Measurements from ENCODE around the gene PPDPF.

DNA sequence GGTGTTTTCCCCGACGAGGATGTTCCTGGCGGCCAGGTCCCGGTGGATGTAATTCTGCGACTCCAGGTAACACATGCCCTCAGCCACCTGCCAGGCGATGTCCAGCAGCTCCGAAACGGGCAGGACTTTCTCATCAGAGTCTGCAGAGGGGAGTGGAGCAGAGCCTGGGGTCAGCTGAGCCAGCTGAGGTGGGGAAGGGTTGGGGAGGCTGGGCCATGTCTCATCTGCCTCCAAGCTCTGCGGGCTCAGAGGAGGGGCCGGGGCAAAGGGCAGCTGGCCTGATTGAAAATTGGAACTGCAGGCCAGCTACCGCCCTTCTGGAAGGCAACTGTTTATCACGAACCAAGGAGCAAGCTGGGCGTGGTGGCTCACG is 10.2 kb downstream of the PPDPF start:
- TF ChIP-seq, protein P1, sequence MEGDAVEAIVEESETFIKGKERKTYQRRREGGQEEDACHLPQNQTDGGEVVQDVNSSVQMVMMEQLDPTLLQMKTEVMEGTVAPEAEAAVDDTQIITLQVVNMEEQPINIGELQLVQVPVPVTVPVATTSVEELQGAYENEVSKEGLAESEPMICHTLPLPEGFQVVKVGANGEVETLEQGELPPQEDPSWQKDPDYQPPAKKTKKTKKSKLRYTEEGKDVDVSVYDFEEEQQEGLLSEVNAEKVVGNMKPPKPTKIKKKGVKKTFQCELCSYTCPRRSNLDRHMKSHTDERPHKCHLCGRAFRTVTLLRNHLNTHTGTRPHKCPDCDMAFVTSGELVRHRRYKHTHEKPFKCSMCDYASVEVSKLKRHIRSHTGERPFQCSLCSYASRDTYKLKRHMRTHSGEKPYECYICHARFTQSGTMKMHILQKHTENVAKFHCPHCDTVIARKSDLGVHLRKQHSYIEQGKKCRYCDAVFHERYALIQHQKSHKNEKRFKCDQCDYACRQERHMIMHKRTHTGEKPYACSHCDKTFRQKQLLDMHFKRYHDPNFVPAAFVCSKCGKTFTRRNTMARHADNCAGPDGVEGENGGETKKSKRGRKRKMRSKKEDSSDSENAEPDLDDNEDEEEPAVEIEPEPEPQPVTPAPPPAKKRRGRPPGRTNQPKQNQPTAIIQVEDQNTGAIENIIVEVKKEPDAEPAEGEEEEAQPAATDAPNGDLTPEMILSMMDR (IDR thresholded peaks at IDR 0.05; ENCODE audit: extremely low read depth in 1 of 2, insufficient read depth in 1 of 2, low read depth in 1 of 2, low read length in 2 of 2), result no peak
- no peak for TF ChIP-seq POLR2A (IDR thresholded peaks at IDR 0.05; ENCODE audit: low read depth, low read length)
